ENCODE data around the gene NTNG2. TPM values are rescaled to one million over a fixed set of nuclear protein-coding genes. Genes with fewer than 3 reads are reported as not detected.

Gene NTNG2
- total RNA-seq, 2 experiments from 2014 or later: 3.8 to 4.8 TPM

DNA sequence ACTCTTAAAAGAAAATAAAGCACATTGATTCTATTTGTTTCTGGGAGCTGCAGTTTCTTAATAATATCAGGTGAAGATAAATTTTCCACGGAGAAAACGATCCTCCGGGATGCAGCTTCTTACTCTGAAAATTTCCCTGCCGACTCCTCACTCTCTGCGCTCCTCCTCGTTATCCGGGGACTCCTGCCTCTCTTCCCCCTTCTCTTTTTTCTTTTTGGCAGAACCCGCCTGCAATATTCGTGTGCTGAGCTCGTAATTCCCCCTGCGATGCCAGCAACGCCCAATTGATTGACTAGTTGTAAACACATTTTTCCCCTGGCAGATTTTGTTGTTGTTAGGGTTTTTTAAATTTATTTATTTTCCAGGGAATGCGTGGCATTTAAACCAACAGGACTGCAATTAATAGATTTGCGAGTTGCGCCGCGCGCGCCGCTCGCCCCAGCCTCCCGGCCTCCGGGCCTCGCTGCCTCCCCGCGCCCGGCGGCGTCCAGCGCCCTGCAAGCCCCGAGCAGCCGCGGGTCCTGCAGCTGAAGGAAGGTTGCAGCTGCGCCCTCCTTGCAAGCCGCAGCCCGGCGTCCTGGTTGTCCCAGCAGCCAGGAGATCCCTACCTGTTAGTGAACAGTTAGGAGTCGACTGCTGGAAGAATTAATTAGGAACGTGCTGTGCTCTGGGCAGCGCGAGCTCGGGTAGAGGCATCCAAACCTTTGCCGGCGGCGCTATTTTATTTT is 2.2 kb downstream of the NTNG2 start:
- CTCF ChIA-PET: interaction anchor here (0.9 to 1.1 kb wide), 3 partner anchors 72 to 89 kb away, joined by 3 to 4 read pairs (median 3); no protein-coding TSS in a partner anchor
- DNase-seq (no peak), ATAC-seq (no peak)
- H3K36me3 Mint-ChIP-seq (ENCODE audit: low read depth): peaks cover 3% of the 10 kb centered on the region
- POLR2A ChIA-PET: interaction anchor here (1.0 kb wide), 1 partner anchor 78 kb away, joined by 3 read pairs; no protein-coding TSS in a partner anchor
- peaks cover 15% of the 10 kb centered on the region for H3K4me1 Mint-ChIP-seq (ENCODE audit: low read depth)
- H3K4me3 Mint-ChIP-seq: peak overlapping the region; percentile 44
- H3K9me3 Mint-ChIP-seq (ENCODE audit: insufficient read depth): no peaks in the 10 kb centered on the region
- H3K27me3 Mint-ChIP-seq (ENCODE audit: low read depth): peaks cover 55% of the 10 kb centered on the region
- no peak overlapping the region for H3K27ac Mint-ChIP-seq

DNA sequence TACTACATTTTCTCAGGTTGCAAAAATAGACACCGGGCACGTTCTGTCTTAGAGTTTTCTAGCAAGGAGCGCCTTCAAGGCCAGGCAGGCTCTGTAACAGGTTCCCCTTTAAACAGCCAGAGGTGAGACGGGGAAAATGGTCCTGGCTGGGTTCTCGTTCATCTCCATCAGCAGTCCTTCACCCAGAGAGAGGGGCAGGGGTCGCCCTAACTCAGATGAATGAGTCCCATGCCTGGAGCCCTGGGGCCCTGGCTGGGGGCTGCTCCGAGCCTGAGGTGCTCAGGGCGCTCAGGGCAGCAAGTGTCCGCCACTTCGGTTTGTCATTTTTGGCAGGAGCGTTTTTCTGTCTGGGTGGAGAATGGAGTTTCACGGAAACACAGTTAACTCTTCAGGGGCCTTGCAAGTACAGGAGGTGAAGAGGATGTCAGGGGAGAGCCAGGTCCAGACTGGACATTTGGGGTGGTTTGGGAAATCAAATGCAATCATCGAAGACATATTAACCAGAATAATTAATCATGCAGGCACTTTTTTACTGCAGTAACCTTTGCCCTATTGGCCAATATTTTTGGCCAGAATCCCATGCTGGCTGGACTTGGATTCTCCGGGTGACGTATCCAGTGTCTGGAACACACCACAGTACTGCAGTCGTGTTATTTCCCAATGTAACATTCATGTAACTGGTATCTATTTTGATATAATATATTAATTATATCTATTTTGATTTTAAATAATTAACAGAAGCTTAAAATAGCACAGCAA is 2.9 kb downstream of the NTNG2 start:
- DNase-seq (no peak), ATAC-seq (no peak)
- Mint-ChIP-seq H3K27ac (no peak overlapping the region), H3K9me3 (ENCODE audit: insufficient read depth) (no peaks in the 10 kb centered on the region), H3K27me3 (ENCODE audit: low read depth) (peaks cover 50% of the 10 kb centered on the region), H3K4me3 (no peak overlapping the region), H3K36me3 (ENCODE audit: low read depth) (peaks cover 3% of the 10 kb centered on the region), H3K4me1 (ENCODE audit: low read depth) (peaks cover 14% of the 10 kb centered on the region)
- CTCF ChIA-PET: interaction anchor here (0.9 to 1.5 kb wide), 3 partner anchors 71 to 88 kb away, joined by 3 to 10 read pairs (median 4); no protein-coding TSS in a partner anchor
- POLR2A ChIA-PET: no interaction called here

DNA sequence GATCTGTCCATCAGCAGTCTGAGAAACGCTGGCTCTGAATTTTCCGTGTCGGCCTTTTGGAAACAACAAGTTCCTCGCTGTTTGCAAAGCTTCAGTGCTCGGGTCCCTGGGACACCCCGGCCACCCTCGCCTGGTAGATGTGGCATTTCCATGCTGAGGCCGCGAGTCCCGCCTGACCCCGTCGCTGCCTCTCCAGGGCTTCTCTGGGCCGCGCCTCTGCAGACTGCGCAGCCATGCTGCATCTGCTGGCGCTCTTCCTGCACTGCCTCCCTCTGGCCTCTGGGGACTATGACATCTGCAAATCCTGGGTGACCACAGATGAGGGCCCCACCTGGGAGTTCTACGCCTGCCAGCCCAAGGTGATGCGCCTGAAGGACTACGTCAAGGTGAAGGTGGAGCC is 4.7 kb downstream of the NTNG2 start:
- no peak overlapping the region for H3K4me3 Mint-ChIP-seq
- CTCF ChIA-PET: interaction anchor here (1.0 to 6.3 kb wide), 7 partner anchors 10 to 93 kb away, joined by 3 to 146 read pairs (median 5); no protein-coding TSS in a partner anchor

DNA sequence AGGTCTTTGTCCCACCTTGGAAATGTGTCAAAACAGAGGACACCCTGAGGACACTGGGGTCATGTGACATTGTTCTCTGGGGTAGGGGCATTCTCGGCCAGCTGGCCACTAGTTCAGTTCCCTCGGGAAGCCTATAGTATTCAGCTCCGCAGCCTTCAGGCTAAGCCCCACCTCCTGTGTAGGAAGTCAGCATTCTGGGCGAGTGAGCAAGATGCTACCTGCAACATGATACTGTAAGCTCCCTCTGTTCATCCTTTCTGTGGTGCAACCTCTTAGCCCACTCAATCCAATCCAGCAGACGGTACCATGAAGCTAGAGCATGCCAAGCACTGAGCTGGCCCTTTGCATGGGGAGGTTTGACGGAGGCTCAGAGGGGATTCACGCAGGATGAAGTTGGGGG is 5.3 kb downstream of the NTNG2 start:
- Mint-ChIP-seq H3K4me1 (ENCODE audit: low read depth) (peaks cover 6% of the 10 kb centered on the region), H3K36me3 (ENCODE audit: low read depth) (peaks cover 2% of the 10 kb centered on the region), H3K27me3 (ENCODE audit: low read depth) (peaks cover 41% of the 10 kb centered on the region), H3K9me3 (ENCODE audit: insufficient read depth) (no peaks in the 10 kb centered on the region), H3K27ac (no peak overlapping the region), H3K4me3 (no peak overlapping the region)
- DNase-seq (no peak), ATAC-seq (no peak)
- POLR2A ChIA-PET: interaction anchor here (0.6 kb wide), 1 partner anchor 1962 kb away, joined by 3 read pairs; no protein-coding TSS in a partner anchor
- CTCF ChIA-PET: interaction anchor here (0.8 to 6.3 kb wide), 6 partner anchors 10 to 408 kb away, joined by 4 to 146 read pairs (median 8); no protein-coding TSS in a partner anchor

More for the DNA sequence above, 4.7 kb downstream of the NTNG2 start:
- POLR2A ChIA-PET: interaction anchor here (0.6 kb wide), 1 partner anchor 404 kb away, joined by 4 read pairs; no protein-coding TSS in a partner anchor
- H3K27me3 Mint-ChIP-seq (ENCODE audit: low read depth): peaks cover 41% of the 10 kb centered on the region
- ATAC-seq: peak; percentile 35
- DNase-seq: peak; percentile 40
- no peak overlapping the region for H3K27ac Mint-ChIP-seq
- no peaks in the 10 kb centered on the region for H3K9me3 Mint-ChIP-seq (ENCODE audit: insufficient read depth)
- H3K36me3 Mint-ChIP-seq (ENCODE audit: low read depth): peaks cover 2% of the 10 kb centered on the region
- peaks cover 6% of the 10 kb centered on the region for H3K4me1 Mint-ChIP-seq (ENCODE audit: low read depth)

DNA sequence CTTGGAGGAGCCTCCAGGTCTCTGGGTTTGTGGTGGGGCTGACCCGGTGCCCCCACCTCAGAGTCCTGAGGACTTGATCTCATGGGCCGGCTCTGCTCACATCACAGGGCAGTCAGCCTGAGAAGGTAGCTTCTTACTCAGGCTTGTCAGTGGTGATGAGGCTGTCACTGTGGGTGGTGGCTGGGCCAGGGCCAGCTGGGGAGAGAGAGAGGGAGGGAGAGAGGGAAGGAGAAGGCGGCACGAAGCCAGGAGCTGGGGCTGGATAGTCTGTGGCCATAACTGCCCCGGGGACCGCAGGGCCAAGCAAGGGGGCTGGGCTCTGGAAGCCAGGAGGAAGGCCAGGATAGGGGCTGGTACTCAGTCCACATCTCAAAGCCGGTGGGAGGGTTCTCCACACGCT is 6.5 kb downstream of the NTNG2 start:
- no peaks in the 10 kb centered on the region for H3K9me3 Mint-ChIP-seq (ENCODE audit: insufficient read depth)
- no peak for DNase-seq
- H3K4me3 Mint-ChIP-seq: no peak overlapping the region
- H3K4me1 Mint-ChIP-seq (ENCODE audit: low read depth): peaks cover 4% of the 10 kb centered on the region
- ChIA-PET CTCF (interaction anchor here (0.6 to 6.3 kb wide), 8 partner anchors 9 to 409 kb away, joined by 3 to 146 read pairs (median 8); no protein-coding TSS in a partner anchor), POLR2A (no interaction called here)
- H3K36me3 Mint-ChIP-seq (ENCODE audit: low read depth): peaks cover 2% of the 10 kb centered on the region
- no peak overlapping the region for H3K27ac Mint-ChIP-seq
- ATAC-seq: no peak
- peaks cover 38% of the 10 kb centered on the region for H3K27me3 Mint-ChIP-seq (ENCODE audit: low read depth)

DNA sequence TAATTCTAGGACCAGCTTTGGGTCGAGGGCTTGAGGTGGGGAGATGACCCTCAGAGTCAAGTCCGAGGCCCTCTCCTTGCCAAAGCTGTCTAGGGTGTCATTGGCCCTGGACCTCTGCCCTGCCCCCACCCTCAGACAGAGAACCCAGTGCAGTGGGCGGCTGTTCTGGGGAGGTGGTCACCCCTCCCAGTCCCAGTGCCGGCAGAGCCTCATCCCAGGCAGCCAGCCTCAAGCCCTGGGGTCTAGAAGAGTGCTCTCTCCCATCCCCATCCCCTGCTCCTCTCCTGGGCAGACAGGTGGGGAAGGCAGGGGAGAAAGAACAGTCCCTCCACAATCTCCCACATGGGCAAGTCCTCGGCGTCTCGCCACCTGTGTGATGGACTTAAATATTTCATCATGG is 7.0 kb downstream of the NTNG2 start:
- CTCF ChIA-PET: interaction anchor here (0.6 to 6.3 kb wide), 12 partner anchors 9 to 410 kb away, joined by 3 to 146 read pairs (median 5); no protein-coding TSS in a partner anchor
- Mint-ChIP-seq H3K4me3 (no peak overlapping the region), H3K9me3 (ENCODE audit: insufficient read depth) (no peaks in the 10 kb centered on the region), H3K27ac (no peak overlapping the region), H3K27me3 (ENCODE audit: low read depth) (peaks cover 35% of the 10 kb centered on the region), H3K36me3 (ENCODE audit: low read depth) (peaks cover 2% of the 10 kb centered on the region), H3K4me1 (ENCODE audit: low read depth) (peaks cover 1% of the 10 kb centered on the region)
- DNase-seq: no peak
- POLR2A ChIA-PET: no interaction called here
- no peak for ATAC-seq

DNA sequence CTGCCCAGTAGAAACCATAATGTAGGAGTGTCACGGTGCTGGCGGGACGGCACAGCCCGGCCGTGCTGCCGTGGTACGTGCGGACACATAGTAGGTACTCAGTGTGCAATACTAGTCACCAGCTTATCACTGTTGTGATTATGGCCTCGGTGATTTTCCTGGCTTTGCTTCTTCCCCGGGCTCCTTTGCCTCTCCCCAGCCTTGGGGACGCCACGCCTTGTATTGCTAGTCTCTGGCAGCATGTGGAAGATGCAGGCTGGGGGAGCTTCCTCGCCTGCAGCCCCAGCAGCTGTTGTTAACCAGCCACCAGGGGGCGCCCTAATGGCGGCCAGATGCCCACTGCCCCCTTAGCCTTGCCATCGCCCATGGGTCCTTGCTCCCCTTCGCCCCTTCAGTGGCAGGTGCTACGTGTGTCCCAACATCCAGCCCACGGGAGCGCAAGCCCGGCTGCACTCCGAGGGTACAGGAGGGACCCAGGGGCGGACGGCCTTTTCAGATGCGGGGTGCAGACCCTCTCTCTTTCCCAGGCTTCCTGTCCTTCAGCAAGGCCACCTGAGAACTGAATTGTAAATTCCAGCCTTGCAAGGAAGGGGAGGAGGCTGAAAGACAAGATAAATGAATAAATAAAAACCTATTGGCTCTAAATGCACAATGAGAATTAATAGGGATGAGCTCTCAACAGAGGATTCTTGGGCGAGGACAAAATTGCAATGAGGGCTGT is 8.0 kb downstream of the NTNG2 start:
- Mint-ChIP-seq H3K27ac (no peak overlapping the region), H3K9me3 (ENCODE audit: insufficient read depth) (no peaks in the 10 kb centered on the region), H3K27me3 (ENCODE audit: low read depth) (peaks cover 26% of the 10 kb centered on the region), H3K36me3 (ENCODE audit: low read depth) (no peaks in the 10 kb centered on the region), H3K4me3 (no peak overlapping the region), H3K4me1 (ENCODE audit: low read depth) (no peaks in the 10 kb centered on the region)
- peak; percentile 73 for DNase-seq
- CTCF ChIA-PET: interaction anchor here (0.6 to 6.3 kb wide), 32 partner anchors 8 to 421 kb away, joined by 3 to 146 read pairs (median 4); partner anchors contain the start of genes MED27 and NTNG2
- peak; percentile 72 for ATAC-seq
- POLR2A ChIA-PET: no interaction called here

DNA sequence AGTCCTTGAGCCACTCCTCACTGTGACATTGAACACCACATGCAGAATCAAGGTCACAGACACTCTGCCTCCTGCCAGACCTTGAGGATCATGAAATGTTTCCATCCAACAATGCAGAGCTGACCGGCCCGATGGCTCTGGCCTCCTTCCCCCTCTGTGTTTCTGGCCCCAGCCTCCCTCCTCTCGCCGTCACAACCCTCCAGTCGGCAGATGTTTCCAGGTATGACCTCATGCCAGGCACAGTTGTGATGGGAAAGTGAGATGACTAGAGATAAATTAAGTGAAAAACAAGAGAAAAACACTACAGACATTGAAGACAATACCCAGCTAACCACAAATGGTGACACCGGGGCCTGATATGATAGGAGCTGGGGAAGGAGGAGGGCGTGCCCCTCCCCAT is 9.8 kb downstream of the NTNG2 start:
- CTCF ChIA-PET: interaction anchor here (1.3 to 6.3 kb wide), 6 partner anchors 10 to 413 kb away, joined by 3 to 146 read pairs (median 4); partner anchors contain the start of gene NTNG2
- H3K4me1 Mint-ChIP-seq (ENCODE audit: low read depth): no peaks in the 10 kb centered on the region

DNA sequence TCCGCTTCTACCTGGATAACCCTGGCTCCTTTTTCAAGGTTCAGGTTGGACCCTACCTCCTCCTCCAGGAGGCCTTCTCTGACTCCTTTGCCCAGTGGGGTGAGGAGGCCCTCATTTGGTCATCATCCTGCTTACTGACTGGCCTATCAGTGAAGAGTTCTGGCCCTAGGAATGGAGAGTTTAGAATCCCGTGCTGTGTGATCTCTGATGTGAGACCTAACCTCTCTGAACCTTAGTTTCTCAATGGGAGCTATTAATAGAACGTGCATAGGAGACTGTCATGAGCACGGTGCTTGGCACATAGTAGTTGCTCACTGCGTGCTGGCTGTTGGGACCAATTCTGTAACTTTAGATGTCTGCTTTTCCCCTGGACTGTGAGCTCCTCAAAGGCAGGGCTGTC is 10.3 kb downstream of the NTNG2 start:
- no peak overlapping the region for H3K27ac Mint-ChIP-seq
- no peak for ATAC-seq
- H3K36me3 Mint-ChIP-seq (ENCODE audit: low read depth): no peaks in the 10 kb centered on the region
- no peaks in the 10 kb centered on the region for H3K9me3 Mint-ChIP-seq (ENCODE audit: insufficient read depth)
- ChIA-PET POLR2A (no interaction called here), CTCF (interaction anchor here (1.3 to 6.3 kb wide), 4 partner anchors 64 to 413 kb away, joined by 3 to 146 read pairs (median 4); no protein-coding TSS in a partner anchor)
- DNase-seq: no peak
- H3K4me1 Mint-ChIP-seq (ENCODE audit: low read depth): no peaks in the 10 kb centered on the region
- no peak overlapping the region for H3K4me3 Mint-ChIP-seq
- H3K27me3 Mint-ChIP-seq (ENCODE audit: low read depth): peaks cover 3% of the 10 kb centered on the region

More for the DNA sequence above, 9.8 kb downstream of the NTNG2 start:
- no peaks in the 10 kb centered on the region for H3K9me3 Mint-ChIP-seq (ENCODE audit: insufficient read depth)
- H3K27me3 Mint-ChIP-seq (ENCODE audit: low read depth): peaks cover 8% of the 10 kb centered on the region
- no peak overlapping the region for H3K27ac Mint-ChIP-seq
- no peaks in the 10 kb centered on the region for H3K36me3 Mint-ChIP-seq (ENCODE audit: low read depth)
- no peak overlapping the region for H3K4me3 Mint-ChIP-seq
- no peak for ATAC-seq
- DNase-seq: no peak
- POLR2A ChIA-PET: no interaction called here

DNA sequence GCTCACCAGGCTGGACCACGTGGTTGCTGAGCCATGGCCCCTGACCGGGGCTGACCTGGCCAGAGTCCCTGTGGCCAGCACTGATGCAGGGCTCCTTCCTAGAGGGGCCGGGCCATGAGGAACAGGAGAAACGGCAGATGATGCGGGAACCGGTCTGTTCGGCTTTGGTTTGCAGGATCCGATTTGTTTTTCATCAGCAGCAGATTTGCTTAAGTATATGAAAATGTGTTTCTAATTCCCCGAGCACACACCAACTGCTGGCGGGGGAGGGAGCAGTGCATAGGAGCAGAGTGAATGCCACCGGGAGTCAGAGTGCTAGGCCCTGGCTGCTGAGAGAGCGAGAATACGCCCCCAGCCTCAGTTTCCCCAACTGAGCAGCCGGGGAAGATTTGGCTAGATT is 13.6 kb downstream of the NTNG2 start:
- ATAC-seq (no peak), DNase-seq (no peak)
- Mint-ChIP-seq H3K4me3 (no peak overlapping the region), H3K27me3 (ENCODE audit: low read depth) (no peaks in the 10 kb centered on the region), H3K4me1 (ENCODE audit: low read depth) (no peaks in the 10 kb centered on the region), H3K27ac (no peak overlapping the region), H3K36me3 (ENCODE audit: low read depth) (no peaks in the 10 kb centered on the region), H3K9me3 (ENCODE audit: insufficient read depth) (no peaks in the 10 kb centered on the region)
- ChIA-PET POLR2A (no interaction called here), CTCF (no interaction called here)

DNA sequence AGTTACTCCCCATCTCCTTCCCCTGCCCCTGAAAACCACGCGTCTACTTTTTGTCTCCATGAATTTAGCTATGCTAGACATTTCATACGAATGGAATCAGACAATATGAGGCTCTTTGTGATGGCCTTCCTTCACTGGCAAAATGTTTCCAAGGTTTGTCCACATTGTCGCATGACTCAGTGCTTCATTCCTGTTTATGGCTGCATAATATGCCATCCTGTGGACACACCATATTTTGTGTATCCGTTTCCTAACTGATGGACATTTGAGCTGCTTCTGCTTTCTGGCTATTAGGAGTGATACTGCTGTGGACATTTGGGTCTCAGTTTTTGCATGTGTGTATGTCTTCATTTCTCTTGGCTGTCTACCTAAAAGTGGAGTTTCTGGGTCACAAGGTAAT is 14.5 kb downstream of the NTNG2 start:
- H3K4me3 Mint-ChIP-seq: no peak overlapping the region
- no peaks in the 10 kb centered on the region for H3K4me1 Mint-ChIP-seq (ENCODE audit: low read depth)
- no peak for DNase-seq
- H3K27me3 Mint-ChIP-seq (ENCODE audit: low read depth): peaks cover 3% of the 10 kb centered on the region
- H3K9me3 Mint-ChIP-seq (ENCODE audit: insufficient read depth): no peaks in the 10 kb centered on the region
- POLR2A ChIA-PET: no interaction called here
- no peaks in the 10 kb centered on the region for H3K36me3 Mint-ChIP-seq (ENCODE audit: low read depth)
- no peak overlapping the region for H3K27ac Mint-ChIP-seq
- CTCF ChIA-PET: interaction anchor here (1.3 to 1.5 kb wide), 2 partner anchors 9 to 83 kb away, joined by 3 to 5 read pairs; no protein-coding TSS in a partner anchor
- ATAC-seq: no peak

Data from activated CD8-positive, alpha-beta T cell treated with anti-CD3 and anti-CD28 coated beads, Interleukin-2, amount 10 ng/mL, durations not matched to agents 7 days and 5 days (primary cell).